HK-2 (cell line): ENCODE results near the gene PRMT2.
"Not testable (repeated sequence)": the region's sequence is repeated elsewhere in the genome, so short reads cannot be mapped to it uniquely, and the experiment has no call there.

Source experiments
- DNase-seq: peaks from one replicate; pipeline ENCODE4 v3.0.0-alpha.2; 2018; ENCODE audit not compliant: unreplicated experiment

The PRMT2 gene

GRCh38 chr21:46617267-46618051 lies 18.0 kb upstream of the PRMT2 start:
- DNase-seq, result no peak

GRCh38 chr21:46618738-46619379 lies 16.6 kb upstream of the PRMT2 start:
- DNase-seq, result no peak

GRCh38 chr21:46619846-46620245 lies 15.6 kb upstream of the PRMT2 start:
- no peak for DNase-seq

- DNase-seq, result no peak
Measured at GRCh38 chr21:46620846-46621245, 14.6 kb upstream of the PRMT2 start.

- DNase-seq, result no peak
Measured at GRCh38 chr21:46621457-46622182, 13.9 kb upstream of the PRMT2 start.

GRCh38 chr21:46622226-46622625 lies 13.2 kb upstream of the PRMT2 start:
- DNase-seq, result no peak

GRCh38 chr21:46624050-46624449 lies 11.4 kb upstream of the PRMT2 start:
- no peak for DNase-seq

- no peak for DNase-seq
Measured at GRCh38 chr21:46625759-46626158, 9.7 kb upstream of the PRMT2 start.

- no peak for DNase-seq
Measured at GRCh38 chr21:46626536-46626935, 8.9 kb upstream of the PRMT2 start.

GRCh38 chr21:46626975-46627501 lies 8.4 kb upstream of the PRMT2 start:
- no peak for DNase-seq

GRCh38 chr21:46627726-46628125 lies 7.7 kb upstream of the PRMT2 start:
- DNase-seq, result no peak

- no peak for DNase-seq
Measured at GRCh38 chr21:46628868-46629267, 6.6 kb upstream of the PRMT2 start.

GRCh38 chr21:46630915-46631314 lies 4.6 kb upstream of the PRMT2 start:
- not testable (repeated sequence) for DNase-seq

- no peak for DNase-seq
Measured at GRCh38 chr21:46633566-46633965, 1.9 kb upstream of the PRMT2 start.

- no peak for DNase-seq
Measured at GRCh38 chr21:46634427-46634826, 1.0 kb upstream of the PRMT2 start.

GRCh38 chr21:46634966-46635323 lies 529 bp upstream of the PRMT2 start:
- DNase-seq, result no peak

GRCh38 chr21:46636181-46636512 lies 673 bp downstream of the PRMT2 start:
- DNase-seq, result no peak

GRCh38 chr21:46636550-46637285 lies 1.2 kb downstream of the PRMT2 start:
- DNase-seq, result no peak

GRCh38 chr21:46637952-46638746 lies 2.7 kb downstream of the PRMT2 start:
- no peak for DNase-seq

- DNase-seq, result no peak
Measured at GRCh38 chr21:46639489-46640386, 4.3 kb downstream of the PRMT2 start.
